HepG2 (cell line): Measurements from ENCODE around the gene MRPL14. TPM values are rescaled to one million over a fixed set of nuclear protein-coding genes. Genes with fewer than 3 reads are reported as not detected.

ENCODE experiments used
- ATAC-seq: fragments of 200-7000 bp; cut with Tn5 transposase; 3 replicates; pipeline ENCODE4 v1.9.1; 2020; ENCODE audit warnings: mild to moderate bottlenecking, moderate library complexity
- BruUV-seq: library from RNA; stranded (reverse); fragments of 400-500 nt; replicated peaks from 2 replicates; lab custom pipeline; 2021; lab: Mats Ljungman, UMichigan
- CTCF ChIA-PET: fragments of 300-600 bp; formaldehyde crosslinking; extraction: SDS; loops from one replicate; lab custom pipeline; 2021; ENCODE audit warnings: low total read pairs, inconsistent platforms, low intra/inter-chr PET ratio; lab: Yijun Ruan, JAX
- POLR2A ChIA-PET: fragments of 350-600 bp; sonication (Branson Sonifier 250); formaldehyde crosslinking; loops from one replicate; lab custom pipeline; 2020; ENCODE audit warnings: antibody characterized with exemption, inconsistent platforms; lab: Yijun Ruan, JAX
- DNase-seq: peaks from one replicate; pipeline ENCODE4 v3.0.0-alpha.2; 2015; ENCODE audit warnings: low spot score
- FAIRE-seq: peaks from 3 replicates; lab custom pipeline; 2011; peaks lifted over from hg19 to GRCh38; lab: Jason Lieb, UNC
- H2AFZ ChIP-seq: one replicate; pipeline ENCODE4 v1.6.1; 2011; ENCODE audit warnings: low read length, inconsistent platforms
- H3K27ac ChIP-seq: fragments of 300-600 bp; 3 replicates; pipeline ENCODE4 v1.8.0; 2011; ENCODE audit warnings: mixed run types, mild to moderate bottlenecking, mixed read lengths, low read length, inconsistent platforms; ENCODE audit not compliant: insufficient read depth; ENCODE audit errors: extremely low read length
- H3K27me3 ChIP-seq, 2 experiments: fragments of 200-600 bp in 1 of 2; 2 replicates in 1 of 2; 3 replicates in 1 of 2; pipeline versions ENCODE4 v1.6.0 to v1.8.0; 2011; ENCODE audit warnings: low read length in 2 of 2, mild to moderate bottlenecking in 2 of 2, moderate library complexity in 2 of 2, inconsistent platforms in 1 of 2; ENCODE audit not compliant: insufficient read depth in 2 of 2, control insufficient read depth in 1 of 2
- H3K36me3 ChIP-seq, 2 experiments: fragments of 200-600 bp in 1 of 2; replicated peaks in 1 of 2; 2 replicates in 1 of 2; 3 replicates in 1 of 2; pipeline versions ENCODE4 v1.5.1 to v1.8.0; 2011; ENCODE audit warnings: low read length in 2 of 2, inconsistent platforms in 1 of 2; ENCODE audit not compliant: insufficient read depth in 2 of 2, control insufficient read depth in 1 of 2
- H3K4me1 ChIP-seq: 2 replicates; pipeline ENCODE4 v1.5.1; 2012; ENCODE audit warnings: low read length, inconsistent platforms; ENCODE audit not compliant: insufficient read depth
- H3K4me2 ChIP-seq: 2 replicates; pipeline ENCODE4 v1.6.0; 2011; ENCODE audit warnings: low read depth, low read length, inconsistent platforms
- H3K4me3 ChIP-seq, 3 experiments: fragments of 200-600 bp in 1 of 3; sonication (generic), shearing (Covaris generic) in 1 of 3; replicated peaks in 1 of 3; 2 replicates each; pipeline ENCODE4 v1.5.1; 2011 to 2016; ENCODE audit warnings: low read length in 3 of 3, inconsistent platforms in 2 of 3, low read depth in 2 of 3, mild to moderate bottlenecking in 2 of 3, control low read depth in 1 of 3, mixed read lengths in 1 of 3; ENCODE audit not compliant: insufficient read depth in 1 of 3
- H3K79me2 ChIP-seq: one replicate; pipeline ENCODE4 v1.6.1; 2011; ENCODE audit warnings: low read length, inconsistent platforms; ENCODE audit not compliant: insufficient read depth
- H3K9ac ChIP-seq: 2 replicates; pipeline ENCODE4 v1.6.0; 2011; ENCODE audit warnings: mild to moderate bottlenecking, low read depth, low read length, inconsistent platforms; ENCODE audit not compliant: insufficient read depth
- H3K9me3 ChIP-seq: 2 replicates; pipeline ENCODE4 v1.5.1; 2012; ENCODE audit warnings: mild to moderate bottlenecking, low read length
- H4K20me1 ChIP-seq: 2 replicates; pipeline ENCODE4 v1.6.0; 2011; ENCODE audit warnings: inconsistent platforms, mild to moderate bottlenecking, low read length, moderate library complexity; ENCODE audit not compliant: insufficient read depth
- CTCF ChIP-seq: sonication (generic); formaldehyde crosslinking; IDR thresholded peaks from 2 replicates; pipeline ENCODE4 v1.5.0; 2020; ENCODE audit warnings: mild to moderate bottlenecking, missing genetic modification reagents, moderate library complexity
- DNMT1 ChIP-seq: sonication (generic); formaldehyde crosslinking; IDR thresholded peaks from 2 replicates; pipeline ENCODE4 v1.5.1; 2020; ENCODE audit warnings: mild to moderate bottlenecking, missing genetic modification reagents
- FOSL1 ChIP-seq: sonication (generic); formaldehyde crosslinking; IDR thresholded peaks from 2 replicates; pipeline ENCODE4 v1.9.0; 2021; ENCODE audit warnings: missing genetic modification reagents, borderline replicate concordance
- KDM1A ChIP-seq: IDR thresholded peaks from 2 replicates; pipeline ENCODE4 v1.6.1; 2016; ENCODE audit warnings: missing compliant biosample characterization
- NFIB ChIP-seq: sonication (generic); formaldehyde crosslinking; IDR thresholded peaks from 2 replicates; pipeline ENCODE4 v1.9.0; 2021; ENCODE audit warnings: missing genetic modification reagents, mild to moderate bottlenecking, borderline replicate concordance
- NRL ChIP-seq: sonication (generic); formaldehyde crosslinking; IDR thresholded peaks from 2 replicates; pipeline ENCODE4 v1.5.0; 2020; ENCODE audit warnings: missing genetic modification reagents, mild to moderate bottlenecking, moderate library complexity, borderline replicate concordance
- PATZ1 ChIP-seq: sonication (generic); formaldehyde crosslinking; IDR thresholded peaks from 2 replicates; pipeline ENCODE4 v1.4.0; 2020; ENCODE audit warnings: missing genetic modification reagents
- REPIN1 ChIP-seq: sonication (generic); formaldehyde crosslinking; IDR thresholded peaks from 2 replicates; pipeline ENCODE4 v1.8.0; 2022; ENCODE audit warnings: missing genetic modification reagents, low read depth, mild to moderate bottlenecking, borderline replicate concordance
- SATB2 ChIP-seq: sonication (generic); formaldehyde crosslinking; IDR thresholded peaks from 2 replicates; pipeline ENCODE4 v1.5.0; 2020; ENCODE audit warnings: missing genetic modification reagents
- ZBTB43 ChIP-seq: sonication (generic); formaldehyde crosslinking; conservative IDR thresholded peaks from 2 replicates; pipeline ENCODE4 v1.4.0; 2020; ENCODE audit warnings: missing genetic modification reagents
- ZBTB7A ChIP-seq: sonication (generic); formaldehyde crosslinking; IDR thresholded peaks from 2 replicates; pipeline ENCODE4 v1.8.0; 2022; ENCODE audit warnings: mild to moderate bottlenecking, missing genetic modification reagents
- ZNF280B ChIP-seq: sonication (generic); formaldehyde crosslinking; IDR thresholded peaks from 2 replicates; pipeline ENCODE4 v1.5.0; 2020; ENCODE audit warnings: missing genetic modification reagents, mild to moderate bottlenecking, borderline replicate concordance
- ZNF749 ChIP-seq: sonication (generic); formaldehyde crosslinking; IDR thresholded peaks from 2 replicates; pipeline ENCODE4 v1.8.0; 2022; ENCODE audit warnings: mild to moderate bottlenecking, missing genetic modification reagents, moderate library complexity, borderline replicate concordance
- ZNF761 ChIP-seq: sonication (generic); formaldehyde crosslinking; conservative IDR thresholded peaks from 2 replicates; pipeline ENCODE4 v1.4.0; 2020; ENCODE audit warnings: mild to moderate bottlenecking, missing genetic modification reagents
- ZSCAN12 ChIP-seq: sonication (generic); formaldehyde crosslinking; IDR thresholded peaks from 2 replicates; pipeline ENCODE4 v1.9.0; 2021; ENCODE audit warnings: mild to moderate bottlenecking, missing genetic modification reagents
- WGBS: methylation state at CpG from one replicate; pipeline ENCODE4 v1.1.6; 2017; ENCODE audit warnings: low lambda C conversion rate; 5-methylcytosine and 5-hydroxymethylcytosine counted together
- in situ Hi-C: cut with HindIII; loops from 2 replicates; pipeline ENCODE4 v1.10.0; 2017; ENCODE audit warnings: low pct_unique_long_range_greater_than_20kb; ENCODE audit not compliant: extremely low pct_ligation_motif_present
- intact Hi-C: fragments of 100-400 bp; cut with micrococcal nuclease; formaldehyde crosslinking; loops from one replicate; pipeline ENCODE4 v1.10.0; 2022; ENCODE audit not compliant: unreplicated experiment
- polyA plus RNA-seq, 8 experiments: library from polyadenylated mRNA; depleted of rRNA in 3 of 8; stranded (reverse) in 7 of 8; unstranded in 1 of 8; fragments of >200 nt; fragmentation: Illumina TruSeq in 4 of 8; extraction: Trizol in 4 of 8; gene quantifications; 2 replicates each; pipeline versions ENCODE4 v1.2.1 to v1.2.3, GENCODE V29; 2011 to 2016; ENCODE audit warnings: low read depth in 4 of 8, missing spikeins in 1 of 8, mixed read lengths in 1 of 8; ENCODE audit not compliant: insufficient read depth in 1 of 8
- total RNA-seq, 5 experiments: library from RNA; depleted of rRNA; stranded (reverse); fragments of >200 nt; fragmentation: Illumina TruSeq; extraction: Trizol; gene quantifications; 2 replicates each; pipeline ENCODE4 v1.2.3, GENCODE V29; 2016; ENCODE audit warnings: low read depth in 1 of 5

The MRPL14 gene
- total and polyA plus RNA-seq, 2 of the 13 experiments (the other 11 are each of a cell fraction or from before 2014, with no cell fraction given), result 157 to 178 TPM

DNA sequence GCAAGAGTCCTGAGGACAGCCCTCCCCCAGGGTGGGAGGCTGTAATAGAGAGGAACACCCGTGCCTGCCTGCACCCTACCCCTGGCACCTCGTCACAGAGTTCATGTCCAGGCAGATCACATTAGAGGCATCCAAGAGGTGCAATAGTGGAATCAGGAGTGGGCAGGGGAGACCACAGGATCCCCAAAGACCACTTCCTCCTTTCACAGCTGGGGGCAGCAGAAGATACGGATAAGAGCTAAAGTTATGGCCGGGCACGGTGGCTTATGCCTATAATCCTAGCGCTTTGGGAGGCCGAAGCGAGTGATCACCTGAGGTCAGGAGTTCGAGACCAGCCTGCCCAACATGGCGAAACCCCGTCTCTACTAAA is 29.9 kb upstream of the MRPL14 start:
- Histone ChIP-seq H3K27ac (peak overlapping the region; percentile 85), H3K79me2 (no peaks in the 10 kb centered on the region), H2AFZ (no peak overlapping the region), H3K4me2 (peak overlapping the region; percentile 72), H3K9ac (peak overlapping the region; percentile 45), H3K27me3 (no peaks in the 10 kb centered on the region), H3K36me3 (peaks cover 4 to 6% of the 10 kb centered on the region in 2 experiments; a peak in 2 of 5 replicates), H4K20me1 (no peaks in the 10 kb centered on the region), H3K9me3 (no peaks in the 10 kb centered on the region), H3K4me1 (peaks cover 71% of the 10 kb centered on the region), H3K4me3 (peak overlapping the region; percentile 9 to 53 (median 29))
- peak; percentile 70 for DNase-seq
- ChIA-PET POLR2A (interaction anchor here (0.7 to 2.5 kb wide), 24 partner anchors 9 to 100 kb away, joined by 3 to 27 read pairs (median 5); partner anchors contain the start of genes HSP90AB1, MRPL14, SLC29A1 and SLC35B2), CTCF (interaction anchor here (1.3 kb wide), 1 partner anchor 78 kb away, joined by 4 read pairs; no protein-coding TSS in a partner anchor)
- ATAC-seq, result peak; percentile 54
- in situ Hi-C loops, result no loop called here
- intact Hi-C loops, result no loop called here
- FAIRE-seq, result no peak
- 31% methylated on average over 11 of the region's 11 CpGs for WGBS
- BruUV-seq, result no TSS peak
- 0 out of 2 replicates have a peak, but pooled peaks have one; percentile 5 for TF ChIP-seq ZNF761 (CRISPR knock-in tag)
- TF ChIP-seq KDM1A (CRISPR knock-in tag), result 0 out of 2 replicates have a peak, but pooled peaks have one; percentile 5
- peak; percentile 52; the same call in 1 of the 2 replicates for TF ChIP-seq DNMT1 (CRISPR knock-in tag)
- no peak for TF ChIP-seq ZBTB43 (CRISPR knock-in tag)
- peak; percentile 30; the same call in 1 of the 2 replicates for TF ChIP-seq ZBTB7A (CRISPR knock-in tag)
- TF ChIP-seq ZSCAN12 (CRISPR knock-in tag), result no peak
- TF ChIP-seq NFIB (CRISPR knock-in tag), result peak; percentile 76; the same call in 1 of the 2 replicates
- no peak for TF ChIP-seq SATB2
- no peak for TF ChIP-seq ZNF749 (CRISPR knock-in tag)
- no peak for TF ChIP-seq FOSL1 (CRISPR knock-in tag)
- TF ChIP-seq CTCF (CRISPR knock-in tag), result peak; percentile 52
- TF ChIP-seq PATZ1, result peak; percentile 8; the same call in 1 of the 2 replicates
- 0 out of 2 replicates have a peak, but pooled peaks have one; percentile 23 for TF ChIP-seq NRL
- TF ChIP-seq ZNF280B, result peak; percentile 31
- no peak for TF ChIP-seq REPIN1 (CRISPR knock-in tag)
